CD14-positive monocyte (primary cell): ENCODE measurements around the gene CRY1. TPM values are rescaled to one million over a fixed set of nuclear protein-coding genes. Genes with fewer than 3 reads are reported as not detected.

Experiments
- DNase-seq, 3 donors: peaks; one replicate each; pipeline ENCODE4 v3.0.0-alpha.2; 2011 to 2022
- H2AFZ ChIP-seq: 2 replicates; pipeline ENCODE4 v1.6.0; 2012; ENCODE audit warnings: mild to moderate bottlenecking, low read depth, low read length, inconsistent platforms; ENCODE audit not compliant: insufficient read depth, poor library complexity, severe bottlenecking
- H3K27ac ChIP-seq, 2 donors: 1 replicate in 1 of 2; 2 replicates in 1 of 2; pipeline ENCODE4 v1.5.1; 2012 to 2013; ENCODE audit warnings: low read length in 2 of 2, control low read depth in 1 of 2, inconsistent platforms in 1 of 2, low read depth in 1 of 2, mild to moderate bottlenecking in 1 of 2
- H3K27me3 ChIP-seq, 2 donors: one replicate each; pipeline versions ENCODE4 v1.6.0 to v1.6.1; 2011 to 2013; ENCODE audit warnings: low read length in 2 of 2; ENCODE audit not compliant: control insufficient read depth in 2 of 2, insufficient read depth in 2 of 2
- H3K36me3 ChIP-seq, 2 donors: replicated peaks in 1 of 2; 1 replicate in 1 of 2; 2 replicates in 1 of 2; pipeline versions ENCODE4 v1.5.1 to v1.6.1; 2012 to 2013; ENCODE audit warnings: low read length in 2 of 2, control low read depth in 1 of 2, inconsistent platforms in 1 of 2, mild to moderate bottlenecking in 1 of 2; ENCODE audit not compliant: insufficient read depth in 2 of 2, control insufficient read depth in 1 of 2
- H3K4me1 ChIP-seq, 2 donors: 1 replicate in 1 of 2; 2 replicates in 1 of 2; pipeline versions ENCODE4 v1.5.1 to v1.6.1; 2012 to 2013; ENCODE audit warnings: low read length in 2 of 2, control low read depth in 1 of 2, inconsistent platforms in 1 of 2, mild to moderate bottlenecking in 1 of 2, moderate library complexity in 1 of 2; ENCODE audit not compliant: insufficient read depth in 2 of 2, control insufficient read depth in 1 of 2
- H3K4me2 ChIP-seq: replicated peaks from 2 replicates; pipeline ENCODE3; 2012; ENCODE audit warnings: low read length, moderate library complexity, mild to moderate bottlenecking; ENCODE audit not compliant: poor library complexity, severe bottlenecking; ENCODE audit errors: extremely low read depth
- H3K4me3 ChIP-seq, 3 experiments: fragments of 200-600 bp in 1 of 3; sonication (generic) in 1 of 3; replicated peaks in 1 of 3; 1 replicate in 2 of 3; 2 replicates in 1 of 3; pipeline ENCODE4 v1.5.1; 2011 to 2013; ENCODE audit warnings: low read length in 3 of 3, mild to moderate bottlenecking in 3 of 3, control low read depth in 2 of 3, low read depth in 2 of 3, inconsistent platforms in 1 of 3, moderate library complexity in 1 of 3
- H3K79me2 ChIP-seq: 2 replicates; pipeline ENCODE4 v1.6.0; 2012; ENCODE audit warnings: mild to moderate bottlenecking, control low read depth, inconsistent platforms, low read length, moderate library complexity; ENCODE audit not compliant: insufficient read depth
- H3K9ac ChIP-seq: 2 replicates; pipeline ENCODE4 v1.6.0; 2017; ENCODE audit warnings: low read length, mild to moderate bottlenecking; ENCODE audit not compliant: insufficient read depth, poor library complexity, severe bottlenecking
- H3K9me3 ChIP-seq, 2 donors: replicated peaks in 1 of 2; 1 replicate in 1 of 2; 2 replicates in 1 of 2; pipeline versions ENCODE4 v1.5.1 to v1.6.1; 2012 to 2013; ENCODE audit warnings: low read length in 2 of 2, control low read depth in 1 of 2; ENCODE audit not compliant: control insufficient read depth in 1 of 2, insufficient read depth in 1 of 2
- H4K20me1 ChIP-seq: 2 replicates; pipeline ENCODE4 v1.6.0; 2012; ENCODE audit warnings: mild to moderate bottlenecking, low read length, control low read depth, moderate library complexity; ENCODE audit not compliant: insufficient read depth
- H3K27ac Mint-ChIP-seq, 7 donors: one replicate each; pipeline ENCODE4 v1.8.0; 2020; ENCODE audit warnings: mild to moderate bottlenecking in 7 of 7, mixed read lengths in 7 of 7, moderate library complexity in 6 of 7, inconsistent platforms in 2 of 7
- H3K27me3 Mint-ChIP-seq, 3 donors: one replicate each; pipeline ENCODE4 v1.8.0; 2021 to 2022; ENCODE audit warnings: low read depth in 3 of 3, mild to moderate bottlenecking in 3 of 3, mixed read lengths in 3 of 3, moderate library complexity in 3 of 3, inconsistent platforms in 1 of 3
- H3K36me3 Mint-ChIP-seq, 2 donors: one replicate each; pipeline ENCODE4 v1.8.0; 2020; ENCODE audit warnings: mixed read lengths in 2 of 2, inconsistent platforms in 1 of 2, mild to moderate bottlenecking in 1 of 2
- H3K4me1 Mint-ChIP-seq: one replicate; pipeline ENCODE4 v1.8.0; 2020; ENCODE audit warnings: mild to moderate bottlenecking, mixed read lengths
- H3K4me3 Mint-ChIP-seq, 2 donors: one replicate each; pipeline ENCODE4 v1.8.0; 2020; ENCODE audit warnings: mild to moderate bottlenecking in 2 of 2, mixed read lengths in 2 of 2, moderate library complexity in 1 of 2
- H3K9me3 Mint-ChIP-seq, 7 donors: one replicate each; pipeline ENCODE4 v1.8.0; 2020 to 2022; ENCODE audit warnings: mixed read lengths in 7 of 7, mild to moderate bottlenecking in 6 of 7, moderate library complexity in 6 of 7, inconsistent platforms in 2 of 7
- WGBS: methylation state at CpG from one replicate; pipeline ENCODE4 v1.1.5; 2013; ENCODE audit warnings: missing lambda C conversion rate; ENCODE audit not compliant: insufficient coverage; 5-methylcytosine and 5-hydroxymethylcytosine counted together
- intact Hi-C, 2 donors: fragments of 100-400 bp; cut with micrococcal nuclease; formaldehyde crosslinking; loops; one replicate each; pipeline versions ENCODE4 v1.15.0 to v1.15.1; 2023
- polyA plus RNA-seq, 3 donors: library from polyadenylated mRNA; depleted of rRNA in 1 of 3; unstranded in 2 of 3; stranded (reverse) in 1 of 3; fragments of 300-500 nt in 2 of 3; fragments of >200 nt in 1 of 3; fragmentation: Illumina TruSeq in 2 of 3; gene quantifications; 1 replicate in 2 of 3; 2 replicates in 1 of 3; pipeline ENCODE4 v1.2.3, GENCODE V29; 2012 to 2021
- TF ChIP-seq, protein P1 (sequence below): fragments of 200-600 bp; IDR thresholded peaks from one replicate; pipeline ENCODE4 v1.8.0; 2022; ENCODE audit warnings: antibody characterized with exemption, mild to moderate bottlenecking

Gene CRY1
- polyA plus RNA-seq, 3 donors = 3.8 to 7.7 (median 5.8) TPM

DNA sequence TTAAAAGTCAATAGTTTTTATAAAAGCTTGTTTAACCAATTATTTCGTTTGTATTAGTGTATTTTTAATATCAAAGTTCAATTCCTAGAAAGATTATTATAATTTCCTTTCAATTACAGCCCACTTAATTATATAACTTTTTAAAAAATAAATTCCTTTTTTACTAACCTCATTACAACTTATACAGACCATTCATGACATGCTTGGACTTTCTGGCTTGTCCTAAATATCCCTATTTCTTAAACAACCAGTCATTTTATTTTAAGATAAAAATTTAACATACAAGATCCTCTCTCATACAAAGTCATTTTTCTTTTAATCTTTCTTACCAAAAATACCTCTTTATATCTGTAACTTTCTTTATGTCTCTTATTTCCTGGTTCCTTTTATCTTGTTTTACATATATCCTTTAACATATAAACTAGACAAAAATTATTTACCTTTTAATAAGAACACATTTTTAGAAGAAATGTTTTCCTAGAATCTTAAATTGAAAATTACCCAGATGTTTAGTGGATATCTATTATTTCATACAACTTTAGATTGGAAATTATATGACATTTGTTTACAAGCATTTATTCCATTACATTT, 148.0 kb downstream of the CRY1 start:
- peaks cover 46 to 85% (median 56%) of the 10 kb centered on the region in 3 donors for H3K27me3 Mint-ChIP-seq
- H3K9me3 Mint-ChIP-seq = peaks cover 20 to 70% (median 52%) of the 10 kb centered on the region in 7 donors
- no peak overlapping the region for H3K27ac Mint-ChIP-seq

DNA sequence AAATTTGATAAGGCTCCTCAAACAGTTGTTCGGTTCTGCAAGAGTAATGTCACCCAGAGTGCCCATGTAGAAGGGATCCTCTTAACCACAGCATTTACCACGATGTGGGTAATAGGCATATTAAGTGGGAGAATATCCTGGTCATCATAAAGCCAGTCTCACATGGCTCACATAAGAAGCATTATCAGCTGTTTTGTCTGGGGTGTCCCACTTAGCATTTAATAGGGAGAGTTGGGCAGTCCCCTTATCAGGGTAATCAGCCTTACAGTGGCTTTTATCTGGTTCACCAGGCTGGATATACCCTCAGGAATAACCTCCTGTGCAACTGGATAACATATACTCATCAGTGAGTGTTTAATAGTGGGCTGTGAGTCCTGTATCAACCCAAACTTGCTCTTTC, 150.6 kb downstream of the CRY1 start:
- no peak overlapping the region for H2AFZ ChIP-seq
- H3K4me2 ChIP-seq = no peak overlapping the region
- H3K79me2 ChIP-seq = no peaks in the 10 kb centered on the region
- peaks cover 27 to 63% of the 10 kb centered on the region in 2 donors for H3K9me3 ChIP-seq
- no peaks in the 10 kb centered on the region for H3K36me3 Mint-ChIP-seq
- no peak overlapping the region for H3K4me3 ChIP-seq
- no peak overlapping the region for H3K27ac Mint-ChIP-seq
- H3K9me3 Mint-ChIP-seq = peaks cover 11 to 53% (median 41%) of the 10 kb centered on the region in 7 donors
- H4K20me1 ChIP-seq = no peaks in the 10 kb centered on the region
- no peak overlapping the region for H3K9ac ChIP-seq
- DNase-seq = no peak
- H3K4me1 ChIP-seq = no peaks in the 10 kb centered on the region
- H3K27me3 ChIP-seq = peaks cover 60 to 72% of the 10 kb centered on the region in 2 donors
- intact Hi-C loops = no loop called here
- no peaks in the 10 kb centered on the region for H3K36me3 ChIP-seq
- peak overlapping the region in 1 of 2 donors; percentile 61 for H3K4me3 Mint-ChIP-seq
- WGBS = no CpG with 5 or more reads among the region's 2 CpGs
- no peak overlapping the region for H3K27ac ChIP-seq
- no peaks in the 10 kb centered on the region for H3K4me1 Mint-ChIP-seq
- TF ChIP-seq, protein P1, sequence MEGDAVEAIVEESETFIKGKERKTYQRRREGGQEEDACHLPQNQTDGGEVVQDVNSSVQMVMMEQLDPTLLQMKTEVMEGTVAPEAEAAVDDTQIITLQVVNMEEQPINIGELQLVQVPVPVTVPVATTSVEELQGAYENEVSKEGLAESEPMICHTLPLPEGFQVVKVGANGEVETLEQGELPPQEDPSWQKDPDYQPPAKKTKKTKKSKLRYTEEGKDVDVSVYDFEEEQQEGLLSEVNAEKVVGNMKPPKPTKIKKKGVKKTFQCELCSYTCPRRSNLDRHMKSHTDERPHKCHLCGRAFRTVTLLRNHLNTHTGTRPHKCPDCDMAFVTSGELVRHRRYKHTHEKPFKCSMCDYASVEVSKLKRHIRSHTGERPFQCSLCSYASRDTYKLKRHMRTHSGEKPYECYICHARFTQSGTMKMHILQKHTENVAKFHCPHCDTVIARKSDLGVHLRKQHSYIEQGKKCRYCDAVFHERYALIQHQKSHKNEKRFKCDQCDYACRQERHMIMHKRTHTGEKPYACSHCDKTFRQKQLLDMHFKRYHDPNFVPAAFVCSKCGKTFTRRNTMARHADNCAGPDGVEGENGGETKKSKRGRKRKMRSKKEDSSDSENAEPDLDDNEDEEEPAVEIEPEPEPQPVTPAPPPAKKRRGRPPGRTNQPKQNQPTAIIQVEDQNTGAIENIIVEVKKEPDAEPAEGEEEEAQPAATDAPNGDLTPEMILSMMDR = no peak
- H3K27me3 Mint-ChIP-seq = peaks cover 53 to 84% (median 59%) of the 10 kb centered on the region in 3 donors

More for the DNA sequence above, 148.0 kb downstream of the CRY1 start:
- H2AFZ ChIP-seq = no peak overlapping the region
- WGBS = no CpG with 5 or more reads among the region's 1 CpG
- Mint-ChIP-seq H3K4me3 (no peak overlapping the region), H3K36me3 (peaks cover 0 to 3% of the 10 kb centered on the region in 2 donors), H3K4me1 (no peaks in the 10 kb centered on the region)
- no peak overlapping the region for H3K4me3 ChIP-seq
- no peaks in the 10 kb centered on the region for H3K36me3 ChIP-seq
- H3K27ac ChIP-seq = no peak overlapping the region
- no peak for DNase-seq
- H3K79me2 ChIP-seq = no peaks in the 10 kb centered on the region
- TF ChIP-seq, protein P1 = no peak
- no peak overlapping the region for H3K9ac ChIP-seq
- no peaks in the 10 kb centered on the region for H4K20me1 ChIP-seq
- peaks cover 52 to 72% of the 10 kb centered on the region in 2 donors for H3K27me3 ChIP-seq
- H3K4me2 ChIP-seq = no peak overlapping the region
- peaks cover 36 to 65% of the 10 kb centered on the region in 2 donors for H3K9me3 ChIP-seq
- intact Hi-C loops = no loop called here
- no peaks in the 10 kb centered on the region for H3K4me1 ChIP-seq
